Measurements from ENCODE around the gene REPS2.
"Not testable (repeated sequence)": the region's sequence is repeated elsewhere in the genome, so short reads cannot be mapped to it uniquely, and the experiment has no call there.

REPS2 gene

GRCh38 chrX:16946361-16946964 lies at the start of gene REPS2:
Gene REPS2 (plus strand): TSS chrX:16946658. CDS start chrX:16946862, 204 bp downstream.
- peak; percentile 33 for DNase-seq (ENCODE audit: low read depth)

- DNase-seq (ENCODE audit: low read depth) = no peak
Measured at GRCh38 chrX:16897445-16897844, 49.0 kb upstream of the REPS2 start.

- DNase-seq (ENCODE audit: low read depth) = no peak
Measured at GRCh38 chrX:16903274-16904022, 43.0 kb upstream of the REPS2 start.

- DNase-seq (ENCODE audit: low read depth) = no peak
Measured at GRCh38 chrX:16910376-16910775, 36.1 kb upstream of the REPS2 start.

GRCh38 chrX:16914058-16914457 lies 32.4 kb upstream of the REPS2 start:
- no peak for DNase-seq (ENCODE audit: low read depth)

GRCh38 chrX:16916561-16916960 lies 29.9 kb upstream of the REPS2 start:
- DNase-seq (ENCODE audit: low read depth) = no peak

GRCh38 chrX:16917120-16917519 lies 29.3 kb upstream of the REPS2 start:
- no peak for DNase-seq (ENCODE audit: low read depth)

GRCh38 chrX:16918979-16919378 lies 27.5 kb upstream of the REPS2 start:
- no peak for DNase-seq (ENCODE audit: low read depth)

GRCh38 chrX:16920075-16920474 lies 26.4 kb upstream of the REPS2 start:
- DNase-seq (ENCODE audit: low read depth) = peak; percentile 5

- DNase-seq (ENCODE audit: low read depth) = no peak
Measured at GRCh38 chrX:16923157-16923556, 23.3 kb upstream of the REPS2 start.

- no peak for DNase-seq (ENCODE audit: low read depth)
Measured at GRCh38 chrX:16924631-16925480, 21.6 kb upstream of the REPS2 start.

GRCh38 chrX:16930392-16930791 lies 16.1 kb upstream of the REPS2 start:
- peak; percentile 73 for DNase-seq (ENCODE audit: low read depth)

GRCh38 chrX:16931371-16931770 lies 15.1 kb upstream of the REPS2 start:
- DNase-seq (ENCODE audit: low read depth) = no peak

- no peak for DNase-seq (ENCODE audit: low read depth)
Measured at GRCh38 chrX:16931855-16932575, 14.4 kb upstream of the REPS2 start.

- DNase-seq (ENCODE audit: low read depth) = no peak
Measured at GRCh38 chrX:16934185-16934584, 12.3 kb upstream of the REPS2 start.

- no peak for DNase-seq (ENCODE audit: low read depth)
Measured at GRCh38 chrX:16946971-16947562, 609 bp downstream of the REPS2 start.

- no peak for DNase-seq (ENCODE audit: low read depth)
Measured at GRCh38 chrX:16950423-16950822, 4.0 kb downstream of the REPS2 start.

- DNase-seq (ENCODE audit: low read depth) = no peak
Measured at GRCh38 chrX:16953606-16954211, 7.3 kb downstream of the REPS2 start.

GRCh38 chrX:16957751-16958150 lies 11.3 kb downstream of the REPS2 start:
- no peak for DNase-seq (ENCODE audit: low read depth)

- no peak for DNase-seq (ENCODE audit: low read depth)
Measured at GRCh38 chrX:16958356-16958755, 11.9 kb downstream of the REPS2 start.

- not testable (repeated sequence) for DNase-seq (ENCODE audit: low read depth)
Measured at GRCh38 chrX:16962661-16963060, 16.2 kb downstream of the REPS2 start.

All from amniotic epithelial cell (primary cell).